HG03103 (cell line): ENCODE measurements around the gene PTH2.
"Not testable (repeated sequence)": the region's sequence is repeated elsewhere in the genome, so short reads cannot be mapped to it uniquely, and the experiment has no call there.

Source experiments
- ATAC-seq: cut with Tn5 transposase; IDR thresholded peaks from one replicate; pipeline ENCODE4 v1.9.1; 2021; ENCODE audit warnings: low read depth; ENCODE audit not compliant: unreplicated experiment

PTH2 gene

GRCh38 chr19:49450405-49450804, 27.2 kb upstream of the PTH2 start:
- ATAC-seq: no peak

DNA sequence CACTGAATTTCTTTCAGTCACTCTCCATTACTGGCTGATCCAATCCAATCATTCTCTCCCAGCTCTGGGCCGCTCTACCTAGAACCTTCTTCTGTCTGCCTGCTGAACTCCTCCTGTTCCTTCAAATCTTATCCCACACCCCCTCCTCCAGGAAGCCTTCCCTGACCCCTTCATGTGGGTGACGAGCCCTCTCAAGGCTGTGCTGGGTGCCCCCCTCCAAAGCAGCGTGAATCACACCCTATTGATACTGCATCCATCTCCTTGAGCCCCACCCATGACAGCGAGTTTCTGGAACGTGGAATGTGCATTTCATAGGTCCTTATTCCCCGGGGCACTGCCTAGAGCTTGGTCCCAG, 25.2 kb upstream of the PTH2 start:
- no peak for ATAC-seq

- no peak for ATAC-seq
These were observed 24.5 kb upstream of the PTH2 start for GRCh38 chr19:49447485-49448431.

DNA sequence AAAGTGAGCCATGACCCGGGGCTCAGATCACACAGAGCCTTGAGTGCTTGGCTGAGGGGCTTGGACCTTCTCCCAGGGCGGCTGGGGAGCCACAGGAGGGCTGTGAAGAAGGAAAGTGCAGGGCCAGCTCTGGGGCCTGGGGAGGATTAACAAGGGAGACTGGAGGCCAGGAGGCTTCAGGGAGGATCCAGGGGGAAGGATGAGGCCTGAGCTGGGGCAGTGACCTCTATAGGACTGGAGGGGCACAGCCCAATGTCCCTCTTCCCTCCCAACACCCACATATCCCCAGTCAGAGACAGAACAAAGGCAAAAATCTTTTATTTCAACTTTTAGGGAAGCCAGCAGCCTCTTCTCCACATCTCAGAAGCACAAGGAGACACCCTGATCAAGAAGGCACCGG, 22.8 kb upstream of the PTH2 start:
- no peak for ATAC-seq

- not testable (repeated sequence) for ATAC-seq
These were observed 21.0 kb upstream of the PTH2 start for GRCh38 chr19:49444100-49444700.

GRCh38 chr19:49443366-49444099, 20.3 kb upstream of the PTH2 start:
- peak; percentile 56 for ATAC-seq

DNA sequence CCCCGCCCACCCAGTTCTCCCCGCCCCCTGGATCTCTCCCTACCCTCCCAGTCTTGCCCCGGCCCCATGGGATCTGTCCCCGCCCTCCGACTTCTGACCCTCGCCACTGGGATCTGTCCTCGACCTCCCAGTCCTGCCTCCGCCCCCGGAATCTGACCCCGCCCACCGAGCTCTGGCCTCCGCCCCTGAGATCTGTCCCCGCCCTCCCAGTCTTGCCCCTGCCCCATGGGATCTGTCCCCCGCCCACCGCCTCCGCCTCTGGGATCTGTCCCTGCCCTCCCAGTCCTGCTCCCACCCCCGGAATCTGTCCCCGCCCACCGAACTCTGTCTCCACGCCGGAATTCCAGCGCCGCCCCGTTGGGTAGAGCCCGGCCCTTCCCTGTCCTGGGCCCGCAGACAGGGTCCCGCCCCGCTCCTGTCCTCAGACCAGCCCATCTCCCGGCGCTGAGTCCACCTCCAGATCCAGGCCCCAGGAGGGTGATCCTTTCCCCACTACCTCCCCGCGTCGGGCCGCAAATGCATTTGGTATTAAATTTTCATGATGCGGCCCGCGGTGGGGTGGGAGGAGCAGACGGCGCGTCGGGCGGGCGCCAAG, 19.6 kb upstream of the PTH2 start:
- peak; percentile 18 for ATAC-seq

GRCh38 chr19:49442354-49442753, 19.1 kb upstream of the PTH2 start:
- no peak for ATAC-seq

DNA sequence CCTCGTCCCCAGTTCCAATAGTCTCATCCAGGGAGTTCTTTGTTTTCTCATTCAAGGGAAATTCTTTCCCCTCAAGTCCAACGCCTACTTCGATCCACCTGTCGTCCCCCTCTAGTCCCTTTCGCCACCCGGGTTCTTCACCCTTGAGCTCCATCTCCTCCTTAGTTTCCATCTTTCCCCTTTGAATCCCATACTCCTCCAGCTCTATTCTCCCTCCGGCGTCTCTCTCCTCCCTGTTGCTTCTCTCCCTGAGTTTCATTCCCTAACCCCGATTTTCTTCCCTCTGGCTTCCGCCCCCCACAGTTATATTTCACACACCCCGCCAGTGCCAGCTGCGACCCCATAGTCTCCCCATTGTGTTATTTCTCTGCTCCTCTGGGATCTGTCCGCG, 18.7 kb upstream of the PTH2 start:
- no peak for ATAC-seq

- no peak for ATAC-seq
These were observed 18.1 kb upstream of the PTH2 start, which contains the start of gene SLC17A7 for GRCh38 chr19:49441210-49441959. TSS of gene SLC17A7 (minus strand) at chr19:49441527. CDS start at chr19:49441379, 148 bp downstream.

DNA sequence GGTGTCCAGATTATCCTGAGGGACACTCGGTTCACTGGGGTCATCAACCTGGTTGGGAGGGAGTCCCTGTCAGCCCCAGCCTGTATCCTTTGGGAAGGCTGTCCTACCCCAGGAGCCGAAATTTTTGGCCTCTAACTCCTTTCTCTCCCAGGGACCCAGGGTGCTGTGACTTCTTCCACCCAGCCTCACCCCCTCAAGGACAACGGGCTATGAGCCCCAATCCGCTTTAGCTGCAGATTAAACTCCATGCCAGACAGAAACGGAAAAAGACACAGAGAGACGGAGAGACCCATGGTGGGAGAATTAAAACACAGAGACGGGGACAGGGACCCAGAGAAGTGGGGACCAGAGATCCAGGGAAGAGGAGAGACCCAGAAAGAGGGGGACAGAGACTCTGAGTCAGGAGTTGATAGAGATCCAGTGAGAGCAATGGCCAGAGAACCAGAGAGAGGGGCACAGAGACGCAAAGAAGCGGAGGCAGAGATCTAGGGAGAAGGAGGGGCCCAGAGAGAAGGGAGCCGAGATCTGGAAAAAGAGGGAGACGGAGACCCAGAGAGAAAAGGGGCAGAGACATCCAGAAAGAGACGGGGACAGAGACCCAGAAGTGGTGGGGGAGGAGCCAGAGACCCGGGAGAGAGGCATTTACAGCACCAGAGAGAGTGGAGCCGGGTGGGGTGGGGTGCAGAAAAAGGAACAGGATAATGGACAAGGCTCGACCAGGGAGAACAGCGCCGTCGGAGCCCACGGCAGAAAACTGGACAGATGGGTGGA, 17.4 kb upstream of the PTH2 start:
- no peak for ATAC-seq

- ATAC-seq: no peak
These were observed 16.6 kb upstream of the PTH2 start for GRCh38 chr19:49439836-49440235.

DNA sequence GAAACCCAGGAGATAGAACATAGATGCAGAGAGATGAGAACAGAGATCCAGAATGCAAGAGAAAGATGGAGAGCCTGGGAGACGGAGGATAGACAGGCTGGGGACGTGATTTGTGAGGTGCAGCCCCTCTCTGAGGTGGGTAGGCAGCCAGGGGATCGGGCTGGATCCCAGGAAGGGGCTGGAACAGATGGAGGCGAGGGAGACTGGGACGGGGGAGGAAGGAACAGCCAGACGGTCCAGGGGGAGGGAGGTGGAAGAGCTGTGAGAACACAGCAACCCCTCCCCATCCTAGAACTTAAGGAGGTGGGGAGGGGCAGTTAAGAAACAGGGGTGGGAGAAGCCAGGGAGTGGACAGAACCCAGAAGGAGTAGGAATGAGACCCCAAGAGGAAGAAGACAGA, 15.0 kb upstream of the PTH2 start:
- ATAC-seq: no peak

DNA sequence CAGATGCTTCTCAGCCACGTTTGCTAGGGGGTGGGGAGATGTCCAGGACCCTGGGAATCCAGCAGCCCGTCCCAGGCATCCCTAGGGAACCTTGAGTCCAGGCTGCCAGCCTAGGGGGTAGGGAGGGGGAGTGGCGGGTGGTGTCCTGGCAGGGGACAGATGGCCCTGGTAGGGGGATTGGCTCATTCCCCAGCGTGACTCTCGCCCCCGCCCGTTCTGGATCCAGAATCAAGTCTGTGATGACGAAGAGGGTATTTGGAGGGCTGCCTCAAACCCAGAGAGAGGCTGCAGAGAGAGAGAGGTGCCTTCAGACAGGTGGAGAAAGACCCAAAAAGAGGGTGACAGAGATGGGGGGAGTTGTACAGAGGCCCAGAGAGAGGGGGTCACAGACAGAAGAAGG, 14.0 kb upstream of the PTH2 start:
- ATAC-seq: no peak

GRCh38 chr19:49436381-49437017, 13.3 kb upstream of the PTH2 start:
- ATAC-seq: no peak

DNA sequence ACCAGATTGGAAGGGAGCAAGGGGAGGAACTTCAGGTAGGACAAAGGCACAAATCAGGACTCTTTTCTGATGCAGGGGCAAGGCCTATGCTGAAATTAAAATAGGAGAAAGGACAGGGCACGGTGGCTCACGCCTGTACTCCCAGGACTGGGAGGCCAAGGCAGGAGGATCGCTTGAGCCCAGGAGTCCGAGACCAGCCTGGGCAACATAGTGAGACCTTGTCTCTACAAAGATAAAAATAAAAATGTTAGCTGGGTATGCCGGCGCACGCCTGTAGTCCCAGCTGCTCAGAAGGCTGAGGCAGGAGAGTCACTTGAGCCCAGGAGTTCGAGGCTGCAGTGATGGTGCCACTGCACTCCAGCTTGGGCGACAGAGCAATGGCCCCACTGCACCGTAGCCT, 12.4 kb upstream of the PTH2 start:
- no peak for ATAC-seq

- ATAC-seq: no peak
These were observed 11.8 kb upstream of the PTH2 start for GRCh38 chr19:49434907-49435583.

DNA sequence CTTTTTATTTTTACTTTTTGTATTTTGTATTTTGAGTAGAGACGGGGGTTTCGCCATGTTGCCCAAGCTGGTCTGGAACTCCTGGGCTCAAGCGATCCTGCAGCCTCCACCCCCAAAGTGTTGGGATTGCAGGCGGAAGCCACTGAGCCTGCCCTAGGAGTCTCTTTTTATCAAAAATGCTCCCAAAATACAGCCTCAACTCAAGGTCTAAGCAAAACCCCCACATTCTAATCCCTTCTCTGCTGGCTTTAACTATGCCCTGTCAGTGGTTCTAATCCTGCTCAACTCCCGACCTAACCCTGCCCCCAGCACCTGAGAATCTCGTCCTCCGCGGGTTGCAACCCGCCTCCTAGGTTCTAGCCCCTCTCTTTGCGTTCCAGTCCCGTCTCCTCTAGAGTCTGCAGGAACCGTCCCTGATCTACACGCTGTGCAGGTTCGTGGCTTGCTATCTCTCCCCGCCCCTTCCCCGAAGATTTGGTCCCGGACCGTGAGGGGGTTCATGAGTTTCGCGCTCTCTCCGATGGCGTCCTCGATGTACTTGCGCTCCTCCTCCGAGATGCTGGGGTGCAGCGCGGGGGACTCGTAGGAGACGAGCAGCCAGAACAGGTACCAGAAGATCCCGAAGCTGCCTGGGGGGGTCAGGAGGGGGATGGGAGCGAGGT, 10.1 kb upstream of the PTH2 start:
- ATAC-seq: no peak
